ENCODE measurements around the gene MICALL1. TPM values are rescaled to one million over a fixed set of nuclear protein-coding genes. Genes with fewer than 3 reads are reported as not detected.

Gene MICALL1
- total and polyA plus RNA-seq, 2 of the 4 experiments (the other 2 are of a cell fraction), result 12.4 to 22.3 TPM

DNA sequence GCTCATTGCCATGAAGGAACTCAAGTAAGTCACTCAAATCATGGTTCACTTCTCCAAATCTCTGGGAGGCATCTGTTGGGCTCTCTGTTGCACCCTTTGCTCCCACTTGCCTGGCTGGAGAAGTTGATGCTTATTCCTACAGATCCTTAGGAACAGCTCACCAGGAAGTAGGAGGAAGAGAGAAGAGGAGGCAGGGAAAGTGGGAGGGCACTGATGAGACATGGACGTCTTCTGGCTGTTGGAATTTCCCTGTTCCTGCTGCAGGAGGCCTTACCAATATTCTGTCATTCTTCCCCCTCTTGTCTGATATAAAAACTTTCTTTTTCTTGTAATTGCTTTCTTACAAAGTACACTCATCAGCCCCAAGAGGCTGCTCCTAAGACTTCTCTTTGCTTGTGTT, 61.0 kb downstream of the MICALL1 start:
- no peak overlapping the region for H2AK9ac ChIP-seq (replicated peaks; ENCODE audit: low read depth, low read length, poor library complexity)
- dilution Hi-C loops (cut with HindIII; ENCODE audit: low sequenced_read_pairs, unreplicated experiment) (no loop called here), in situ Hi-C loops (cut with MboI; ENCODE audit: low sequenced_read_pairs) (no loop called here), intact Hi-C loops (cut with micrococcal nuclease) (no loop called here)
- no peak overlapping the region for H3K4me3 ChIP-seq (ENCODE audit: insufficient read depth, low read depth, low read length)
- no CpG with 5 or more reads among the region's 1 CpG for whole genome bisulfite sequencing, 2 experiments (ENCODE audit: extremely low coverage in 2 of 2, insufficient read length in 1 of 2)
- H2AFZ ChIP-seq (replicated peaks; ENCODE audit: low read length, poor library complexity), result no peak overlapping the region
- no peak overlapping the region for H4K5ac ChIP-seq (ENCODE audit: low read depth, low read length)
- no peak overlapping the region for H2BK20ac ChIP-seq (ENCODE audit: low read depth, low read length)
- TF ChIP-seq NFE2L2 (IDR thresholded peaks at IDR 0.05; ENCODE audit: low read depth, low read length), result no peak
- no peak for TF ChIP-seq MAFK (IDR thresholded peaks at IDR 0.05; ENCODE audit: low read depth, low read length)
- TF ChIP-seq SMC3 (IDR thresholded peaks at IDR 0.05; ENCODE audit: low read depth, low read length), result no peak
- TF ChIP-seq, protein P1, sequence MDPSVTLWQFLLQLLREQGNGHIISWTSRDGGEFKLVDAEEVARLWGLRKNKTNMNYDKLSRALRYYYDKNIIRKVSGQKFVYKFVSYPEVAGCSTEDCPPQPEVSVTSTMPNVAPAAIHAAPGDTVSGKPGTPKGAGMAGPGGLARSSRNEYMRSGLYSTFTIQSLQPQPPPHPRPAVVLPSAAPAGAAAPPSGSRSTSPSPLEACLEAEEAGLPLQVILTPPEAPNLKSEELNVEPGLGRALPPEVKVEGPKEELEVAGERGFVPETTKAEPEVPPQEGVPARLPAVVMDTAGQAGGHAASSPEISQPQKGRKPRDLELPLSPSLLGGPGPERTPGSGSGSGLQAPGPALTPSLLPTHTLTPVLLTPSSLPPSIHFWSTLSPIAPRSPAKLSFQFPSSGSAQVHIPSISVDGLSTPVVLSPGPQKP (IDR thresholded peaks at IDR 0.05; ENCODE audit: borderline replicate concordance, low read depth, low read length), result no peak
- TF ChIP-seq CHD1 (IDR thresholded peaks at IDR 0.05; ENCODE audit: low read depth, low read length), result no peak
- TF ChIP-seq POLR2A (IDR thresholded peaks at IDR 0.05; ENCODE audit: low read depth, low read length), result no peak
- no peak for TF ChIP-seq CEBPB (IDR thresholded peaks at IDR 0.05; ENCODE audit: low read depth, low read length)
- no peak for TF ChIP-seq FOS (IDR thresholded peaks at IDR 0.05; ENCODE audit: low read depth, low read length)
- TF ChIP-seq RCOR1 (IDR thresholded peaks at IDR 0.05; ENCODE audit: insufficient replicate concordance, low read length), result no peak
- TF ChIP-seq, protein P2, sequence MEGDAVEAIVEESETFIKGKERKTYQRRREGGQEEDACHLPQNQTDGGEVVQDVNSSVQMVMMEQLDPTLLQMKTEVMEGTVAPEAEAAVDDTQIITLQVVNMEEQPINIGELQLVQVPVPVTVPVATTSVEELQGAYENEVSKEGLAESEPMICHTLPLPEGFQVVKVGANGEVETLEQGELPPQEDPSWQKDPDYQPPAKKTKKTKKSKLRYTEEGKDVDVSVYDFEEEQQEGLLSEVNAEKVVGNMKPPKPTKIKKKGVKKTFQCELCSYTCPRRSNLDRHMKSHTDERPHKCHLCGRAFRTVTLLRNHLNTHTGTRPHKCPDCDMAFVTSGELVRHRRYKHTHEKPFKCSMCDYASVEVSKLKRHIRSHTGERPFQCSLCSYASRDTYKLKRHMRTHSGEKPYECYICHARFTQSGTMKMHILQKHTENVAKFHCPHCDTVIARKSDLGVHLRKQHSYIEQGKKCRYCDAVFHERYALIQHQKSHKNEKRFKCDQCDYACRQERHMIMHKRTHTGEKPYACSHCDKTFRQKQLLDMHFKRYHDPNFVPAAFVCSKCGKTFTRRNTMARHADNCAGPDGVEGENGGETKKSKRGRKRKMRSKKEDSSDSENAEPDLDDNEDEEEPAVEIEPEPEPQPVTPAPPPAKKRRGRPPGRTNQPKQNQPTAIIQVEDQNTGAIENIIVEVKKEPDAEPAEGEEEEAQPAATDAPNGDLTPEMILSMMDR (conservative IDR thresholded peaks at IDR 0.05; ENCODE audit: low read depth, low read length), result no peak
- TF ChIP-seq RAD21 (IDR thresholded peaks at IDR 0.05; ENCODE audit: low read length), result no peak
- H2BK120ac ChIP-seq (ENCODE audit: low read depth, low read length), result no peak overlapping the region
- no peak overlapping the region for H4K91ac ChIP-seq (ENCODE audit: insufficient read depth, low read depth, low read length)
- H3K4me2 ChIP-seq (ENCODE audit: low read depth, low read length), result no peak overlapping the region
- no peak overlapping the region for H2BK5ac ChIP-seq (ENCODE audit: low read depth, low read length, poor library complexity, severe bottlenecking)
- H3K23ac ChIP-seq (ENCODE audit: low read depth, low read length), result no peak overlapping the region
- no peak overlapping the region for H3K27ac ChIP-seq (ENCODE audit: insufficient read depth, low read length)
- no peak overlapping the region for H3K9ac ChIP-seq (ENCODE audit: low read depth, low read length)
- no TSS peak for BruUV-seq (replicated peaks)
- no peak overlapping the region for H3K18ac ChIP-seq (ENCODE audit: low read depth, low read length)
- H3K56ac ChIP-seq (ENCODE audit: extremely low read depth, insufficient read depth, low read length), result no peak overlapping the region
- no peaks in the 10 kb centered on the region for H3K27me3 ChIP-seq (ENCODE audit: control insufficient read depth, insufficient read depth, low read length)
- no peak overlapping the region for H2BK15ac ChIP-seq (ENCODE audit: low read depth, low read length)
- H3K79me1 ChIP-seq (ENCODE audit: low read depth in 1 of 2, low read length in 2 of 2), result peaks cover 11 to 16% of the 10 kb centered on the region in 2 experiments
- H3K4ac ChIP-seq (ENCODE audit: low read depth, low read length), result no peak overlapping the region
- no peak overlapping the region for H2AK5ac ChIP-seq (ENCODE audit: low read depth, low read length)
- ATAC-seq (ENCODE audit: low read depth) (no peak), DNase-seq (peak; percentile 38)
- POLR2A ChIA-PET (ENCODE audit: unreplicated experiment), result no interaction called here
- H3K9me1 ChIP-seq (ENCODE audit: insufficient read depth, low read length), result peaks cover 5% of the 10 kb centered on the region; the same call in 1 of the 2 replicates
- H4K20me1 ChIP-seq (ENCODE audit: insufficient read depth, low read length), result peaks cover 12% of the 10 kb centered on the region
- CTCF ChIA-PET, result no interaction called here
- H3K4me1 ChIP-seq (ENCODE audit: control insufficient read depth, insufficient read depth, low read length), result peaks cover 7% of the 10 kb centered on the region
- no peak overlapping the region for H3K14ac ChIP-seq (replicated peaks; ENCODE audit: low read depth, low read length)
- H3K36me3 ChIP-seq (ENCODE audit: control insufficient read depth, insufficient read depth, low read length), result peaks cover 28% of the 10 kb centered on the region
- H4K8ac ChIP-seq (ENCODE audit: low read depth in 2 of 2, low read length in 2 of 2), result no peak overlapping the region
- no peaks in the 10 kb centered on the region for H3K9me3 ChIP-seq (ENCODE audit: control insufficient read depth, insufficient read depth, low read length)
